ENCODE results near the gene TPM2. TPM values are rescaled to one million over a fixed set of nuclear protein-coding genes. Genes with fewer than 3 reads are reported as not detected.
"Not testable (repeated sequence)": the region's sequence is repeated elsewhere in the genome, so short reads cannot be mapped to it uniquely, and the experiment has no call there.

Gene TPM2
- total and polyA plus RNA-seq, 9 of the 15 experiments (the other 6 are each of a cell fraction or from before 2014, with no cell fraction given), result 0.28 to 16.1 (median 4.5) TPM

DNA sequence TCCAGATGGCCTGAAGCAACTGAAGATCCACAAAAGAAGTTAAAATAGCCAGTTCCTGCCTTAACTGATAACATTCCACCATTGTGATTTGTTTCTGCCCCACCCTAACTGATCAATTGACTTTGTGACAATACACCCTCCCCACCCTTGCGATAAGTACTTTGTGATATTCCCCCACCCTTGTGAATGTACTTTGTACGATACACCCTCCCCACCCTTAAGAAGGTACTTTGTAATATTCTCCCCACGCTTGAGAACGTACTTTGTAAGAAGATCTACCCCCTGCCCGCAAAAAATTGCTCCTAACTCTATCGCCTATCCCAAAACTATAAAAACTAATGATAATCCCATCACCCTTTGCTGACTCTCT lies 52.9 kb downstream of the TPM2 start:
- H3K36me3 ChIP-seq (ENCODE audit: control insufficient read depth, insufficient read depth, low read length); H3K27me3 ChIP-seq (ENCODE audit: control insufficient read depth in 2 of 2, insufficient read depth in 2 of 2, low read length in 2 of 2); H3K27ac ChIP-seq (ENCODE audit: extremely low read depth, low read depth, low read length); H3K4me2 ChIP-seq (ENCODE audit: insufficient read depth, low read length); ATAC-seq; FAIRE-seq; POLR2A ChIA-PET; H3K9me3 ChIP-seq (replicated peaks; ENCODE audit: control insufficient read depth, insufficient read depth, low read depth, low read length); H3K4me1 ChIP-seq (replicated peaks in 1 of 2; ENCODE audit: control insufficient read depth in 2 of 2, insufficient read depth in 2 of 2, low read length in 2 of 2); intact Hi-C loops (cut with micrococcal nuclease); H3K79me2 ChIP-seq (ENCODE audit: control insufficient read depth, insufficient read depth, low read length); BruUV-seq (replicated peaks); H4K20me1 ChIP-seq (replicated peaks; ENCODE audit: control insufficient read depth, insufficient read depth, low read length); H2AFZ ChIP-seq (ENCODE audit: low read depth, low read length); H3K4me3 ChIP-seq; H3K9me1 ChIP-seq (ENCODE audit: control insufficient read depth, insufficient read depth, low read length); DNase-seq (ENCODE audit: extremely low read depth in 1 of 4, low spot score in 3 of 4); H3K9ac ChIP-seq (ENCODE audit: insufficient read depth in 1 of 2, low read depth in 2 of 2, low read length in 2 of 2); in situ Hi-C loops (cut with MboI); CTCF ChIA-PET (ENCODE audit: low intra/inter-chr PET ratio): not testable (repeated sequence)
- WGBS (ENCODE audit: insufficient coverage, low coverage, missing lambda C conversion rate), result 81% methylated on average over 6 of the region's 6 CpGs
- peak; percentile 95 for TF ChIP-seq ZNF57 (CRISPR knock-in tag; IDR thresholded peaks at IDR 0.05)

DNA sequence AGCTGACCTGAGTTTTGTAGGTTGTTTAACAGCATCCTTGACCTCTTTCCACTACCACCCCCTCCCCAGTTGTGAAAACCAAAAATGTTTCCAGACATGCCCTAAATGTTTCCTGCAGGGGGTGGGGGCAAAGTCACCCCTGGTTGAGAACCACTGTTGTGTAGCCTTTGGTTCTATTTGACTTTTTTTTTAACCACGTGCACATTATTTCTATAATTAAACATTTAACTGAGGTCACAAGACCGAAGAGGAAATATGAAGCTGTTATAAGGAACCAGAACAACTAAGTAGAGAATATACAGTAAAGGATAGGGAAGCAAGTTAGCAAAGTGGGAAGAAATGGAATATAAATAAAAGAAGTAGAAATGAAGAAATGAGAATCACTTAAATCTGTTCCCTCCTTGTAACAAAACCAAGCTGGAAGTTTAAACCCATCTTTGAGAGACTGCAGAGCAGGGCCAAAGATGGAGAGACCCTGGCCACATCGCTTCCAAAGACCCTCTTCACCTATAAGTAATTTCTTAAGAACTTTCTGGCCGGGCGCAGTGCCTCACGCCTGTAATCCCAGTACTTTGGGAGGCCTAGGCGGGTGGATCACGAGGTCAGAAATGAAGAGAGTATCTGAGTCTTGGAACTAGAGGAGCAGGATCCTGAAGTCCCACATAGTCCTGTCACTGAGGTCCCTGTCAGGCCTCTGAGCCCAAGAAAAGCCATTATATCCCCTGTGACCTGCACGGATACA lies 53.4 kb downstream of the TPM2 start:
- CTCF ChIA-PET (ENCODE audit: low intra/inter-chr PET ratio), result no interaction called here
- Histone ChIP-seq H3K27ac (ENCODE audit: extremely low read depth, low read depth, low read length) (no peak overlapping the region), H3K9me1 (ENCODE audit: control insufficient read depth, insufficient read depth, low read length) (no peaks in the 10 kb centered on the region), H3K4me3 (no peak overlapping the region), H3K4me1 (replicated peaks in 1 of 2; ENCODE audit: control insufficient read depth in 2 of 2, insufficient read depth in 2 of 2, low read length in 2 of 2) (no peaks in the 10 kb centered on the region), H2AFZ (ENCODE audit: low read depth, low read length) (no peak overlapping the region), H3K9me3 (replicated peaks; ENCODE audit: control insufficient read depth, insufficient read depth, low read depth, low read length) (no peaks in the 10 kb centered on the region), H3K9ac (ENCODE audit: insufficient read depth in 1 of 2, low read depth in 2 of 2, low read length in 2 of 2) (no peak overlapping the region), H4K20me1 (replicated peaks; ENCODE audit: control insufficient read depth, insufficient read depth, low read length) (no peaks in the 10 kb centered on the region), H3K79me2 (ENCODE audit: control insufficient read depth, insufficient read depth, low read length) (no peaks in the 10 kb centered on the region), H3K4me2 (ENCODE audit: insufficient read depth, low read length) (no peak overlapping the region), H3K27me3 (ENCODE audit: control insufficient read depth in 2 of 2, insufficient read depth in 2 of 2, low read length in 2 of 2) (no peaks in the 10 kb centered on the region), H3K36me3 (ENCODE audit: control insufficient read depth, insufficient read depth, low read length) (no peaks in the 10 kb centered on the region)
- POLR2A ChIA-PET, result no interaction called here
- 61% methylated on average over 9 of the region's 9 CpGs for WGBS (ENCODE audit: insufficient coverage, low coverage, missing lambda C conversion rate)
- intact Hi-C loops (cut with micrococcal nuclease), result no loop called here
- in situ Hi-C loops (cut with MboI), result no loop called here
- FAIRE-seq (no peak), DNase-seq (ENCODE audit: extremely low read depth in 1 of 4, low spot score in 3 of 4) (no peak), ATAC-seq (no peak)
- no TSS peak for BruUV-seq (replicated peaks)
- TF ChIP-seq, protein P1, sequence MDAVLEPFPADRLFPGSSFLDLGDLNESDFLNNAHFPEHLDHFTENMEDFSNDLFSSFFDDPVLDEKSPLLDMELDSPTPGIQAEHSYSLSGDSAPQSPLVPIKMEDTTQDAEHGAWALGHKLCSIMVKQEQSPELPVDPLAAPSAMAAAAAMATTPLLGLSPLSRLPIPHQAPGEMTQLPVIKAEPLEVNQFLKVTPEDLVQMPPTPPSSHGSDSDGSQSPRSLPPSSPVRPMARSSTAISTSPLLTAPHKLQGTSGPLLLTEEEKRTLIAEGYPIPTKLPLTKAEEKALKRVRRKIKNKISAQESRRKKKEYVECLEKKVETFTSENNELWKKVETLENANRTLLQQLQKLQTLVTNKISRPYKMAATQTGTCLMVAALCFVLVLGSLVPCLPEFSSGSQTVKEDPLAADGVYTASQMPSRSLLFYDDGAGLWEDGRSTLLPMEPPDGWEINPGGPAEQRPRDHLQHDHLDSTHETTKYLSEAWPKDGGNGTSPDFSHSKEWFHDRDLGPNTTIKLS (IDR thresholded peaks at IDR 0.05; ENCODE audit: borderline replicate concordance, low read depth), result no peak
